Esophagus squamous epithelium (tissue), 5 donors: ENCODE measurements around the gene PYY. TPM values are rescaled to one million over a fixed set of nuclear protein-coding genes. Genes with fewer than 3 reads are reported as not detected.

ENCODE experiments used
- DNase-seq: peaks from one replicate; lab custom pipeline; 2025; lab: John Stamatoyannopoulos, UW
- H3K27ac ChIP-seq, 4 donors: fragments of 200-600 bp; sonication (generic); one replicate each; pipeline ENCODE4 v1.5.1; 2016 to 2019; ENCODE audit warnings: mild to moderate bottlenecking in 1 of 4
- H3K27me3 ChIP-seq, 4 donors: fragments of 200-600 bp; sonication (generic); 1 replicate in 3 of 4; 2 replicates in 1 of 4; pipeline versions ENCODE4 v1.5.1 to v1.6.0; 2017 to 2021; ENCODE audit warnings: antibody characterized with exemption in 1 of 4
- H3K36me3 ChIP-seq, 3 donors: fragments of 200-600 bp; sonication (generic); one replicate each; pipeline ENCODE4 v1.5.1; 2016 to 2019
- H3K4me1 ChIP-seq, 3 donors: fragments of 200-600 bp; sonication (generic); one replicate each; pipeline ENCODE4 v1.5.1; 2017 to 2019
- H3K4me3 ChIP-seq, 4 donors: fragments of 200-600 bp; sonication (generic); 1 replicate in 3 of 4; 2 replicates in 1 of 4; pipeline ENCODE4 v1.5.1; 2016 to 2019; ENCODE audit warnings: mild to moderate bottlenecking in 2 of 4, moderate library complexity in 1 of 4
- H3K9me3 ChIP-seq, 3 donors: fragments of 200-600 bp; sonication (generic); one replicate each; pipeline ENCODE4 v1.5.1; 2016 to 2019
- CTCF ChIP-seq, 6 experiments: fragments of 450-650 bp in 4 of 6; fragments of 200-600 bp in 2 of 6; sonication (generic) in 2 of 6; IDR thresholded peaks; one replicate each; pipeline ENCODE4 v1.5.1; 2016 to 2019; ENCODE audit warnings: antibody characterized with exemption in 6 of 6, mild to moderate bottlenecking in 4 of 6, moderate library complexity in 4 of 6
- POLR2A ChIP-seq, 4 donors: fragments of 450-650 bp; IDR thresholded peaks; one replicate each; pipeline ENCODE4 v1.6.1; 2017; ENCODE audit warnings: antibody characterized with exemption in 4 of 4, mild to moderate bottlenecking in 4 of 4, moderate library complexity in 3 of 4
- WGBS, 2 donors: methylation state at CpG; one replicate each; pipeline ENCODE4 v1.1.5; 2018; 5-methylcytosine and 5-hydroxymethylcytosine counted together
- intact Hi-C: fragments of 100-400 bp; cut with DNase I; formaldehyde crosslinking; loops from one replicate; pipeline ENCODE4 v1.15.0; 2022
- total RNA-seq, 4 donors: library from RNA; depleted of rRNA; stranded (reverse); fragments of >200 nt; gene quantifications; one replicate each; pipeline ENCODE4 v1.1.0, GENCODE V29; 2016
- donor health status: DM: yes; HTN: yes; CAD: no.

PYY gene
- total RNA-seq, 4 donors from 2014 or later, result not detected

GRCh38 chr17:43994272-43995149 is 40.8 kb upstream of the PYY start:
- TF ChIP-seq CTCF (IDR thresholded peaks at IDR 0.05), result peak; percentile 71 to 88 (median 82)
- TF ChIP-seq POLR2A (IDR thresholded peaks at IDR 0.05), result no peak
- Histone ChIP-seq H3K27me3 (peaks cover 0 to 7% (median 3%) of the 10 kb centered on the region in 4 donors), H3K9me3 (no peaks in the 10 kb centered on the region), H3K4me3 (peak overlapping the region in 3 of 4 donors; percentile 11 to 59 (median 22)), H3K36me3 (no peaks in the 10 kb centered on the region), H3K27ac (no peak overlapping the region), H3K4me1 (peaks cover 0 to 12% (median 6%) of the 10 kb centered on the region in 3 donors)
- no peak for DNase-seq
- intact Hi-C loops, result loop anchor here (10.0 kb wide), 1 partner anchor 50 kb away; the partner anchor contains the start of gene PPY
- WGBS, 2 donors, result 15 to 24% methylated on average over 6 to 26 of the region's 52 CpGs

GRCh38 chr17:43992641-43993040 is 38.9 kb upstream of the PYY start:
- no peak for DNase-seq
- H3K4me3 ChIP-seq, result no peak overlapping the region
- H3K27me3 ChIP-seq, result peaks cover 0 to 15% (median 4%) of the 10 kb centered on the region in 4 donors
- peaks cover 0 to 12% (median 6%) of the 10 kb centered on the region in 3 donors for H3K4me1 ChIP-seq
- WGBS, 2 donors, result 87 to 94% methylated on average over 11 to 14 of the region's 14 CpGs
- no peaks in the 10 kb centered on the region for H3K36me3 ChIP-seq
- intact Hi-C loops, result loop anchor here (10.0 kb wide), 1 partner anchor 48 kb away; the partner anchor contains the start of gene PPY
- H3K9me3 ChIP-seq, result no peaks in the 10 kb centered on the region
- no peak overlapping the region for H3K27ac ChIP-seq
- TF ChIP-seq POLR2A (IDR thresholded peaks at IDR 0.05) (no peak), CTCF (IDR thresholded peaks at IDR 0.05) (no peak)

DNA sequence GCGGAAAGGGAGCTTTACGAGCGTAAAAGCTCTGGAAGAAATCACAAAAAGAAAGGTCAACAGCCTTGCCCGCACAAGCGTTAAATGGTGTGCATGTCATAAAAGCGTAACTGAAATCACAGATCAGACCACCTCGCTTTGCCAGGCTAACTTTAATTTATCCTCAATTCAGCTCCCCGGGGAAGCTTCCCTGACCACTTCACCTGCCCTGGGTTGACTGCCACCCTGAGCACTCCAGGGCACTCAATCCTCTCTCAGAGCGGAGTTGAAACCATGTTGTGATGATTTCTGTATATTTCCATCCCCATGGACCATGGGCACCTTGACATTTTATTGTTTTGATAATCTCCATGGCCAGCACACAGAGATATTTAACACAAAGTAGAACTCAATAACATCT is 34.6 kb upstream of the PYY start:
- TF ChIP-seq POLR2A (IDR thresholded peaks at IDR 0.05), result no peak
- no peak for TF ChIP-seq CTCF (IDR thresholded peaks at IDR 0.05)
- Histone ChIP-seq H3K9me3 (no peaks in the 10 kb centered on the region), H3K4me1 (peaks cover 3 to 13% (median 8%) of the 10 kb centered on the region in 3 donors), H3K27ac (no peak overlapping the region), H3K36me3 (no peaks in the 10 kb centered on the region), H3K27me3 (peaks cover 0 to 53% (median 2%) of the 10 kb centered on the region in 4 donors), H3K4me3 (no peak overlapping the region)
- DNase-seq, result no peak
- intact Hi-C loops, result no loop called here
- 83 to 85% methylated on average over 9 of the region's 9 CpGs for WGBS, 2 donors

DNA sequence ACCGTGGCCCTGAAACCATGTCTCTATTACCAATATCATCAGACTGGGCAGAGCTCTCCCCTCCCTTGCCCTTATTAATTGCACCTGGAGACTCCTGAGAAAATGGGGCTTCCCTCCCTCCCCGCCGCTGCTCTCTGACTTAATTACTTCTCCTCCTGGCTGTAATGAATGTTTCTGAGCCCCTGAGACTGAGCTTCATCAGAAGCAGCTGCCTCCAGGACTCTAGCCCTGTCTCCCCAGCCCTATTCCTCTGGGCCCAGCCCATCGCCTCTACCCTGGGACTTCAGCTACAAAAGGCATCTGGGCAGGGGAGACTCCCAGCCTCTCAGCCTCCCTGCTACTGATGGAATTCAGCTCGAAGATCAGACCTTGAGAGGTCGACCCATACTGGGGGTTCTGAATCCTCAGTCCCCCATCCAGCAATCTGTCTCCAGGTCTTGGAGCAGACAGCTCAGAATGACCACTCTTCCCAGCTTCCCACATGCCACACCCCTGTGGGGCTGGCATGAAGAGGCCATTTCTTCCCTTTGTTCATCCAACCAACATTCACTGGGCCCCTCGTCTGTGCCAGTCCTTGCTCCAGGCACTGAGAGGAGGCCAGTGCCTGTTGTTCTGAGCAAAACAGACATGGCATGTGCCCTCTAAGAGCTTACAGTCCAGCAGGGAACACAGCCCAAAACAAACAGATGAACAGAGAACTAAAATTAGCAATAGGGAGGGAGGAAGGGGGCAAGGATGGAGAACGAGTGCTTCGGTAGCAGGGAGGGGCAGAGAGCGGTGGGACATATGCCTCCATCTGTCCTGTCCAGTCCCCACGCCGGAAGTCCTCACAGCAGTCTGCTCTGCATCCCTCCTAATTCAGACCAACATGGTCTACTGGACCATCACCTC is 33.6 kb upstream of the PYY start:
- Histone ChIP-seq H3K27ac (no peak overlapping the region), H3K9me3 (no peaks in the 10 kb centered on the region), H3K36me3 (no peaks in the 10 kb centered on the region), H3K4me3 (no peak overlapping the region), H3K27me3 (peaks cover 0 to 57% (median 6%) of the 10 kb centered on the region in 4 donors), H3K4me1 (peaks cover 3 to 15% (median 8%) of the 10 kb centered on the region in 3 donors)
- intact Hi-C loops, result no loop called here
- 57 to 74% methylated on average over 9 to 10 of the region's 12 CpGs for WGBS, 2 donors
- TF ChIP-seq POLR2A (IDR thresholded peaks at IDR 0.05) (no peak), CTCF (IDR thresholded peaks at IDR 0.05) (no peak)
- no peak for DNase-seq
